GM12892 (cell line): Measurements from ENCODE around the gene XAGE5.

Experiments
- DNase-seq: peaks from one replicate; pipeline ENCODE4 v3.0.0; 2011; ENCODE audit not compliant: insufficient read length
- FAIRE-seq: peaks from 2 replicates; lab custom pipeline; 2011; peaks lifted over from hg19 to GRCh38; lab: Jason Lieb, UNC
- POLR2A ChIP-seq: IDR thresholded peaks from 2 replicates; pipeline ENCODE4 v1.6.1; 2011; ENCODE audit warnings: low read depth, low read length, control low read depth
- POLR2AphosphoS5 ChIP-seq: IDR thresholded peaks from 2 replicates; pipeline ENCODE4 v1.6.1; 2011; ENCODE audit warnings: low read depth, low read length, control low read depth
- TAF1 ChIP-seq: IDR thresholded peaks from 2 replicates; pipeline ENCODE4 v1.6.1; 2011; ENCODE audit warnings: low read depth, mild to moderate bottlenecking, control low read depth, low read length, borderline replicate concordance

Gene XAGE5

GRCh38 chrX:52865343-52865998 is 54.4 kb downstream of the XAGE5 start:
- FAIRE-seq: no peak

More at GRCh38 chrX:52865343-52865998, 54.4 kb downstream of the XAGE5 start:
- TF ChIP-seq TAF1 (no peak), POLR2A (no peak), POLR2AphosphoS5 (no peak)
- no peak for DNase-seq
